Osteocyte (in vitro differentiated cells): ENCODE measurements around the gene SLC35G4. TPM values are rescaled to one million over a fixed set of nuclear protein-coding genes. Genes with fewer than 3 reads are reported as not detected.
"Not testable (repeated sequence)": the region's sequence is repeated elsewhere in the genome, so short reads cannot be mapped to it uniquely, and the experiment has no call there.

Experiments used
- DNase-seq: peaks from one replicate; pipeline ENCODE4 v3.0.0; 2021; ENCODE audit warnings: mixed read lengths; ENCODE audit not compliant: unreplicated experiment; ENCODE audit errors: extremely low spot score
- H3K27ac Mint-ChIP-seq: one replicate; pipeline ENCODE4 v1.8.0; 2021; ENCODE audit warnings: mild to moderate bottlenecking, mixed read lengths; ENCODE audit not compliant: unreplicated experiment
- H3K27me3 Mint-ChIP-seq: one replicate; pipeline ENCODE4 v1.8.0; 2021; ENCODE audit warnings: mixed read lengths; ENCODE audit not compliant: unreplicated experiment
- H3K36me3 Mint-ChIP-seq: one replicate; pipeline ENCODE4 v1.8.0; 2021; ENCODE audit warnings: mixed read lengths; ENCODE audit not compliant: unreplicated experiment
- H3K4me1 Mint-ChIP-seq: one replicate; pipeline ENCODE4 v1.8.0; 2021; ENCODE audit warnings: mixed read lengths; ENCODE audit not compliant: unreplicated experiment
- H3K4me3 Mint-ChIP-seq: one replicate; pipeline ENCODE4 v1.8.0; 2021; ENCODE audit warnings: mild to moderate bottlenecking, moderate library complexity, mixed read lengths; ENCODE audit not compliant: unreplicated experiment
- H3K9me3 Mint-ChIP-seq: one replicate; pipeline ENCODE4 v1.8.0; 2021; ENCODE audit warnings: mixed read lengths; ENCODE audit not compliant: unreplicated experiment
- CTCF ChIP-seq: fragments of 200-600 bp; sonication (generic); IDR thresholded peaks from 2 replicates; pipeline ENCODE4 v1.5.0; 2021; ENCODE audit warnings: antibody characterized with exemption, mild to moderate bottlenecking, moderate library complexity
- total RNA-seq: library from RNA; stranded (reverse); gene quantifications from 2 replicates; pipeline ENCODE4 v1.2.1, GENCODE V29; 2021

SLC35G4 gene
- total RNA-seq, 1 donor from 2014 or later: not detected

GRCh38 chr18:11614042-11614441, 4.6 kb downstream of the SLC35G4 start:
- DNase-seq, H3K27me3 Mint-ChIP-seq, H3K4me1 Mint-ChIP-seq, H3K4me3 Mint-ChIP-seq, H3K9me3 Mint-ChIP-seq, H3K27ac Mint-ChIP-seq, H3K36me3 Mint-ChIP-seq: not testable (repeated sequence)

GRCh38 chr18:11614981-11615380, 5.6 kb downstream of the SLC35G4 start:
- DNase-seq, H3K4me1 Mint-ChIP-seq, H3K36me3 Mint-ChIP-seq, H3K9me3 Mint-ChIP-seq, H3K4me3 Mint-ChIP-seq, H3K27ac Mint-ChIP-seq, H3K27me3 Mint-ChIP-seq: not testable (repeated sequence)

GRCh38 chr18:11647310-11647709, 37.9 kb downstream of the SLC35G4 start:
- not testable (repeated sequence) for H3K9me3 Mint-ChIP-seq, DNase-seq, H3K4me3 Mint-ChIP-seq, H3K4me1 Mint-ChIP-seq, H3K36me3 Mint-ChIP-seq, H3K27ac Mint-ChIP-seq
- peaks cover 37% of the 10 kb centered on the region for H3K27me3 Mint-ChIP-seq

GRCh38 chr18:11647804-11648203, 38.4 kb downstream of the SLC35G4 start:
- not testable (repeated sequence) for H3K27ac Mint-ChIP-seq, H3K4me3 Mint-ChIP-seq, H3K4me1 Mint-ChIP-seq, H3K36me3 Mint-ChIP-seq, H3K9me3 Mint-ChIP-seq
- H3K27me3 Mint-ChIP-seq: peaks cover 37% of the 10 kb centered on the region
- DNase-seq: peak; percentile 79

- Mint-ChIP-seq H3K27me3 (peaks cover 54% of the 10 kb centered on the region), H3K27ac (no peak overlapping the region), H3K9me3 (peaks cover 6% of the 10 kb centered on the region), H3K36me3 (no peaks in the 10 kb centered on the region), H3K4me1 (no peaks in the 10 kb centered on the region), H3K4me3 (no peak overlapping the region)
- no peak for TF ChIP-seq CTCF
- no peak for DNase-seq
Observed at GRCh38 chr18:11649839-11650238, 40.4 kb downstream of the SLC35G4 start.

- no peak overlapping the region for H3K27ac Mint-ChIP-seq
- H3K4me1 Mint-ChIP-seq: peaks cover 6% of the 10 kb centered on the region
- H3K27me3 Mint-ChIP-seq: peaks cover 70% of the 10 kb centered on the region
- peaks cover 6% of the 10 kb centered on the region for H3K9me3 Mint-ChIP-seq
- no peak for TF ChIP-seq CTCF
- no peak overlapping the region for H3K4me3 Mint-ChIP-seq
- DNase-seq: no peak
- no peaks in the 10 kb centered on the region for H3K36me3 Mint-ChIP-seq
Observed at GRCh38 chr18:11651899-11652298, 42.5 kb downstream of the SLC35G4 start.

- peaks cover 84% of the 10 kb centered on the region for H3K27me3 Mint-ChIP-seq
- no peaks in the 10 kb centered on the region for H3K36me3 Mint-ChIP-seq
- no peak for TF ChIP-seq CTCF
- H3K4me3 Mint-ChIP-seq: no peak overlapping the region
- no peak for DNase-seq
- H3K9me3 Mint-ChIP-seq: peaks cover 6% of the 10 kb centered on the region
- H3K4me1 Mint-ChIP-seq: peaks cover 6% of the 10 kb centered on the region
- no peak overlapping the region for H3K27ac Mint-ChIP-seq
Observed at GRCh38 chr18:11653521-11653920, 44.1 kb downstream of the SLC35G4 start.
